ENCODE measurements around the gene SGSM1.

- peak; percentile 74 to 98 for TF ChIP-seq CTCF (conservative IDR thresholded peaks at IDR 0.05 in 1 of 2, IDR thresholded peaks at IDR 0.05 in 1 of 2; ENCODE audit: low read depth in 1 of 2, low read length in 2 of 2)
- no peak for TF ChIP-seq EZH2 (IDR thresholded peaks at IDR 0.05; ENCODE audit: low read length, missing control alignments)
Observed at GRCh38 chr22:24803064-24803542, 2.9 kb upstream of the SGSM1 start.

Measured in fibroblast of lung (primary cell).